Trophoblast cell (in vitro differentiated cells and primary cell): ENCODE measurements around the gene TBCB. TPM values are rescaled to one million over a fixed set of nuclear protein-coding genes. Genes with fewer than 3 reads are reported as not detected.
"Not testable (repeated sequence)": the region's sequence is repeated elsewhere in the genome, so short reads cannot be mapped to it uniquely, and the experiment has no call there.

Experiments used
- DNase-seq, 2 donors: peaks; one replicate each; pipeline ENCODE4 v3.0.0-alpha.2; 2016
- H2AFZ ChIP-seq: 2 replicates; pipeline ENCODE4 v1.6.1; 2013; ENCODE audit warnings: low read length, moderate library complexity, mild to moderate bottlenecking; ENCODE audit not compliant: insufficient read depth, poor library complexity
- H2AK5ac ChIP-seq: 2 replicates; pipeline ENCODE4 v1.6.1; 2013; ENCODE audit warnings: mild to moderate bottlenecking, low read length
- H2BK120ac ChIP-seq: 2 replicates; pipeline ENCODE4 v1.6.1; 2013; ENCODE audit warnings: low read length, mild to moderate bottlenecking, moderate library complexity; ENCODE audit not compliant: insufficient read depth, poor library complexity
- H2BK12ac ChIP-seq: 2 replicates; pipeline ENCODE4 v1.6.1; 2013; ENCODE audit warnings: mild to moderate bottlenecking, low read length, moderate library complexity
- H2BK5ac ChIP-seq: 2 replicates; pipeline ENCODE4 v1.6.1; 2013; ENCODE audit warnings: low read length, low read depth, moderate library complexity, mild to moderate bottlenecking; ENCODE audit not compliant: poor library complexity
- H3K14ac ChIP-seq: 2 replicates; pipeline ENCODE4 v1.6.1; 2013; ENCODE audit warnings: mild to moderate bottlenecking, low read length
- H3K18ac ChIP-seq: 2 replicates; pipeline ENCODE4 v1.6.1; 2013; ENCODE audit warnings: mild to moderate bottlenecking, low read length
- H3K23ac ChIP-seq: 2 replicates; pipeline ENCODE4 v1.6.1; 2013; ENCODE audit warnings: low read length
- H3K27ac ChIP-seq: 2 replicates; pipeline ENCODE4 v1.5.1; 2013; ENCODE audit warnings: low read depth, mild to moderate bottlenecking, inconsistent platforms, low read length, moderate library complexity
- H3K27me3 ChIP-seq: 2 replicates; pipeline ENCODE4 v1.6.1; 2013; ENCODE audit warnings: inconsistent platforms, mild to moderate bottlenecking, low read length, moderate library complexity; ENCODE audit not compliant: insufficient read depth
- H3K36me3 ChIP-seq, 2 experiments: 1 replicate in 1 of 2; 2 replicates in 1 of 2; pipeline ENCODE4 v1.6.1; 2013; ENCODE audit warnings: low read length in 2 of 2, mild to moderate bottlenecking in 2 of 2, moderate library complexity in 1 of 2; ENCODE audit not compliant: insufficient read depth in 2 of 2, control insufficient read depth in 1 of 2
- H3K4ac ChIP-seq: 2 replicates; pipeline ENCODE4 v1.6.1; 2013; ENCODE audit warnings: low read depth, mild to moderate bottlenecking, low read length, moderate library complexity
- H3K4me1 ChIP-seq, 2 experiments: 1 replicate in 1 of 2; 2 replicates in 1 of 2; pipeline ENCODE4 v1.6.1; 2013; ENCODE audit warnings: low read length in 2 of 2, mild to moderate bottlenecking in 2 of 2, moderate library complexity in 1 of 2; ENCODE audit not compliant: insufficient read depth in 2 of 2, control insufficient read depth in 1 of 2
- H3K4me2 ChIP-seq: 2 replicates; pipeline ENCODE4 v1.6.1; 2013; ENCODE audit warnings: inconsistent platforms, mild to moderate bottlenecking, low read length, moderate library complexity
- H3K4me3 ChIP-seq: 2 replicates; pipeline ENCODE4 v1.5.1; 2013; ENCODE audit warnings: mild to moderate bottlenecking, low read depth, low read length, inconsistent platforms
- H3K79me1 ChIP-seq: one replicate; pipeline ENCODE4 v1.6.1; 2013; ENCODE audit warnings: low read length
- H3K79me2 ChIP-seq: 2 replicates; pipeline ENCODE4 v1.6.1; 2013; ENCODE audit warnings: low read length, mild to moderate bottlenecking; ENCODE audit not compliant: control insufficient read depth, insufficient read depth, poor library complexity
- H3K9ac ChIP-seq: 2 replicates; pipeline ENCODE4 v1.6.1; 2013; ENCODE audit warnings: mild to moderate bottlenecking, low read length
- H3K9me3 ChIP-seq: 2 replicates; pipeline ENCODE4 v1.6.1; 2013; ENCODE audit warnings: low read depth, mild to moderate bottlenecking, control low read depth, inconsistent platforms, low read length; ENCODE audit not compliant: insufficient read depth
- H4K12ac ChIP-seq: 2 replicates; pipeline ENCODE4 v1.6.1; 2013; ENCODE audit warnings: low read depth, mild to moderate bottlenecking, low read length, moderate library complexity
- H4K8ac ChIP-seq: 2 replicates; pipeline ENCODE4 v1.6.1; 2013; ENCODE audit warnings: low read depth, mild to moderate bottlenecking, low read length, moderate library complexity
- H4K91ac ChIP-seq: one replicate; pipeline ENCODE4 v1.6.1; 2013; ENCODE audit warnings: low read depth, mild to moderate bottlenecking, low read length, moderate library complexity
- WGBS: extraction: QIAGEN DNeasy Blood & Tissue Kit; methylation state at CpG from one replicate; pipeline ENCODE4 v1.1.7; 2013; ENCODE audit warnings: missing lambda C conversion rate; ENCODE audit not compliant: insufficient read length, insufficient coverage; ENCODE audit errors: extremely low coverage; 5-methylcytosine and 5-hydroxymethylcytosine counted together
- polyA plus RNA-seq: library from polyadenylated mRNA; stranded (reverse); fragments of 200-250 nt; gene quantifications from 2 replicates; pipeline ENCODE4 v1.2.3, GENCODE V29; 2013

TBCB gene, protein sequence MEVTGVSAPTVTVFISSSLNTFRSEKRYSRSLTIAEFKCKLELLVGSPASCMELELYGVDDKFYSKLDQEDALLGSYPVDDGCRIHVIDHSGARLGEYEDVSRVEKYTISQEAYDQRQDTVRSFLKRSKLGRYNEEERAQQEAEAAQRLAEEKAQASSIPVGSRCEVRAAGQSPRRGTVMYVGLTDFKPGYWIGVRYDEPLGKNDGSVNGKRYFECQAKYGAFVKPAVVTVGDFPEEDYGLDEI
- 205 and 215 TPM in 2 replicates for polyA plus RNA-seq

DNA sequence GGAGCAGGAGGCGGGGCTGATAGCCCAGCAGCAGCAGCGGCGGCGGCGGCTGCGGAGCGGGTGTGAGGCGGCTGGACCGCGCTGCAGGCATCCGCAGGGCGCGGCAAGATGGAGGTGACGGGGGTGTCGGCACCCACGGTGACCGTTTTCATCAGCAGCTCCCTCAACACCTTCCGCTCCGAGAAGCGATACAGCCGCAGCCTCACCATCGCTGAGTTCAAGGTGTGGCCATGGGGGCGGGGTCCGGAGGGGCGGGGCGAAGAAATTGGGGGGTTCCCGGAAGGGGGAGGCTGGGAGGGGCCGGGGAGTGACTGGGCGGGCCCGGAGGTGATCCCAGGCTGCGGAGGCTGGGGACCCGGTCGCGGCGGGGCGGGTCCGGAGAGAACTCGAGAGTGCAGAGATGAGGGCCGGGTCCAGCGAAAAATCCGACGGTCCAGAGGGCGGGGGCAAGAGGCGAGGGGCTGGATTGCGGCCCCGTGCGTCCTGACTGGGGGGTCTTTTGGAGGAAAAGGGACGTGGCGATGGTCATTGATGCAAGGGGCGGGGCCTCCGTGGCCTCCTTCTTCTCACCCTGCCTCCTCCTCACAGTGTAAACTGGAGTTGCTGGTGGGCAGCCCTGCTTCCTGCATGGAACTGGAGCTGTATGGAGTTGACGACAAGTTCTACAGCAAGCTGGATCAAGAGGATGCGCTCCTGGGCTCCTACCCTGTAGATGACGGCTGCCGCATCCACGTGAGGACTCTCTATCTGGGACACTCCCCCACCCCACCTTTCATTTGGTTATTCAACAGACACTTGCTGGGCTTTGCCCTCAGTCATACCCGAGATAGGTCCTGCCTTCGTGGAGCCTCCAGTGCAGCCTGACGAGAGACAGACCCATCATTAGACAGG is at the start of gene TBCB:
TSS of gene TBCB (plus strand) at position 16 of the 891 bp plus-strand sequence. CDS start at position 109, 93 bp downstream.
- DNase-seq = no peak
- H3K23ac ChIP-seq = no peak within 1 kb of the TSS
- H3K4me1 ChIP-seq = peaks cover 14 to 16% of the 10 kb centered on the region in 2 experiments
- peak within 1 kb of the TSS; percentile 93 for H3K4me3 ChIP-seq
- peaks cover 13% of the 10 kb centered on the region for H3K79me1 ChIP-seq
- peak within 1 kb of the TSS; percentile 93 for H3K4me2 ChIP-seq
- H4K91ac ChIP-seq = peak within 1 kb of the TSS; percentile 70
- H3K36me3 ChIP-seq = peaks cover 33 to 44% of the 10 kb centered on the region in 2 experiments
- H4K12ac ChIP-seq = peak within 1 kb of the TSS; percentile 70
- no peaks in the 10 kb centered on the region for H3K9me3 ChIP-seq
- H3K27ac ChIP-seq = peak within 1 kb of the TSS; percentile 79
- H3K9ac ChIP-seq = peak within 1 kb of the TSS; percentile 76
- H2BK120ac ChIP-seq = peak within 1 kb of the TSS; percentile 40
- peak within 1 kb of the TSS; percentile 91 for H4K8ac ChIP-seq
- H2BK5ac ChIP-seq = no peak within 1 kb of the TSS
- H3K14ac ChIP-seq = peak within 1 kb of the TSS; percentile 70
- peak within 1 kb of the TSS; percentile 71 for H2AK5ac ChIP-seq
- H2BK12ac ChIP-seq = no peak within 1 kb of the TSS
- H3K27me3 ChIP-seq = no peaks in the 10 kb centered on the region
- H3K18ac ChIP-seq = peak within 1 kb of the TSS; percentile 67
- WGBS = no CpG with 5 or more reads among the region's 59 CpGs
- peak within 1 kb of the TSS; percentile 60 for H3K4ac ChIP-seq
- peaks cover 12% of the 10 kb centered on the region for H3K79me2 ChIP-seq
- H2AFZ ChIP-seq = peak within 1 kb of the TSS; percentile 90

DNA sequence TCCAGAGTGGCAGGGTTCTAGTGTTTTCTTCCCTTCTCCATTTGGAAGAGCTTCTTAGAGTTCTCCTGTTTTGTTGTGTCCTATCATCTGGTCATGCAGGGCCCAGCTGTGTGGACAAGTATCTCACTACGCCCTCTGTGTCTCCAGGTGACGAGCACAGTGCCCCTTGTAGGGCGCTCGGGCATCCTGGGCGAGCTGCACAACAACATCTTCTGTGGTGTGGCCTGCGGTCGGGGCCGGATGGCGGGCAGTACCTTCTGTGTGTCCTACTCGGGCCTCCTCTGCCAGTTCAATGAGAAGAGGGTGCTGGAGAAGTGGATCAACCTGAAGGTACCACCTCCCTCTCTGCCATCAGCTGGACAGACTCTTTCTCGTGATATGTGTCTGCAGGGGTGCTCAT is 47.6 kb upstream of the TBCB start:
- Histone ChIP-seq H3K27ac (no peak overlapping the region), H3K36me3 (peaks cover 38 to 41% of the 10 kb centered on the region in 2 experiments), H2BK120ac (no peak overlapping the region), H3K9me3 (peaks cover 3% of the 10 kb centered on the region), H3K27me3 (no peaks in the 10 kb centered on the region), H4K12ac (no peak overlapping the region), H3K9ac (no peak overlapping the region), H3K79me1 (no peaks in the 10 kb centered on the region), H3K4me3 (peak overlapping the region; percentile 9), H3K4me2 (no peak overlapping the region), H3K4me1 (no peaks in the 10 kb centered on the region), H3K14ac (no peak overlapping the region), H3K23ac (no peak overlapping the region), H4K91ac (no peak overlapping the region), H3K79me2 (no peaks in the 10 kb centered on the region), H2AK5ac (no peak overlapping the region), H2BK5ac (no peak overlapping the region), H2AFZ (no peak overlapping the region), H2BK12ac (no peak overlapping the region), H3K18ac (no peak overlapping the region), H3K4ac (no peak overlapping the region), H4K8ac (no peak overlapping the region)
- DNase-seq = no peak
- no CpG with 5 or more reads among the region's 11 CpGs for WGBS

DNA sequence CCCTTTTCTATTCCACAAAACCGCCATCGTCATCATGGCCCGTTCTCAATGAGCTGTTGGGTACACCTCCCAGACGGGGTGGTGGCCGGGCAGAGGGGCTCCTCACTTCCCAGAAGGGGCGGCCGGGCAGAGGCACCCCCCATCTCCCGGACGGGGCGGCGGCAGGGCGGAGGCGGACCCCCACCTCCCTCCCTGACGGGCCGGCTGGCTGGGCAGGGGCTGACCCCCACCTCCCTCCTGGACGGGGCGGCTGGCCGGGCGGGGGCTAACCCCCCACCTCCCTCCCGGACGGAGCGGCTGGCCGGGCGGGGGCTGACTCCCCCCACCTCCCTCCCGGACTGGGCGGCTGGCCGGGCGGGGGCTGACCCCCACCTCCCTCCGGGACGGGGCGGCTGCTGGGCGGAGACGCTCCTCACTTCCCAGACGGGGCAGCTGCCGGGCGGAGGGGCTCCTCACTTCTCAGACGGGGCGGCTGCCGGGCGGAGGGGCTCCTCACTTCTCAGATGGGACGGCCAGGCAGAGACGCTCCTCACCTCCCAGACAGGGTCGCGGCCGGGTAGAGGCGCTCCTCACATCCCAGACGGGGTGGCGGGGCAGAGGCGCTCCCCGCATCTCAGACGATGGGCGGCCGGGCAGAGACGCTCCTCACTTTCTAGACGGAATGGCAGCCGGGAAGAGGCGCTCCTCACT is 46.3 kb upstream of the TBCB start:
- not testable (repeated sequence) for H2AFZ ChIP-seq, H3K9ac ChIP-seq, H3K4me2 ChIP-seq, DNase-seq, H3K27ac ChIP-seq, H3K18ac ChIP-seq, H4K8ac ChIP-seq, H4K12ac ChIP-seq, H2BK5ac ChIP-seq, H4K91ac ChIP-seq, H2AK5ac ChIP-seq, H3K4me1 ChIP-seq, H3K4ac ChIP-seq, H3K23ac ChIP-seq, H3K4me3 ChIP-seq, H2BK12ac ChIP-seq, H3K79me1 ChIP-seq, H2BK120ac ChIP-seq, H3K27me3 ChIP-seq, H3K14ac ChIP-seq, H3K9me3 ChIP-seq, H3K79me2 ChIP-seq
- H3K36me3 ChIP-seq = peaks cover 42 to 49% of the 10 kb centered on the region in 2 experiments
- no CpG with 5 or more reads among the region's 57 CpGs for WGBS

DNA sequence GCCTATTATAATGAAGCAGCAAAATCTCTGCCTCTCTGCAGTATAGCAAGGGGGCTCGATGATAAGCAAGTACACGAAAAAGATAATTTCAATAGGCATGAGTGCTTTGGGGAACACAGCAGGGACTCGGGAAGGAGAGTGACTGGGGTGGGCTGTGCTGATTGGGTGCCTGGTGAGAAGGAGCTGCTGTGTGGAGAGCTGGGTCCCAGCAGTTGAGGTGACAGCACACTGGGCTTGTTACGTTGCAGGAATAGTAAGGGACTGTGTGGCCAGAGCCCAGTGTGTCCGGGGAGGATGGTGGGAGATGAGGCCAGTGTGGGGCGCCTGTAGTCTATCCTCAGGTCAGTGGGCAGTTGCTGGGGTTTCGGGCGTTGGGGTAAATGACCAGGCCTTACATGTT is 43.2 kb upstream of the TBCB start:
- no CpG with 5 or more reads among the region's 8 CpGs for WGBS
- H4K91ac ChIP-seq = no peak overlapping the region
- H3K36me3 ChIP-seq = peaks cover 34 to 38% of the 10 kb centered on the region in 2 experiments
- H3K9ac ChIP-seq = no peak overlapping the region
- no peak overlapping the region for H3K23ac ChIP-seq
- no peak for DNase-seq
- H3K79me2 ChIP-seq = no peaks in the 10 kb centered on the region
- no peaks in the 10 kb centered on the region for H3K79me1 ChIP-seq
- no peak overlapping the region for H4K8ac ChIP-seq
- H3K9me3 ChIP-seq = no peaks in the 10 kb centered on the region
- no peaks in the 10 kb centered on the region for H3K4me1 ChIP-seq
- no peak overlapping the region for H2AK5ac ChIP-seq
- H3K27ac ChIP-seq = no peak overlapping the region
- no peak overlapping the region for H3K4ac ChIP-seq
- H3K4me2 ChIP-seq = no peak overlapping the region
- no peak overlapping the region for H2BK5ac ChIP-seq
- no peaks in the 10 kb centered on the region for H3K27me3 ChIP-seq
- no peak overlapping the region for H3K18ac ChIP-seq
- no peak overlapping the region for H2BK120ac ChIP-seq
- no peak overlapping the region for H2BK12ac ChIP-seq
- H4K12ac ChIP-seq = no peak overlapping the region
- no peak overlapping the region for H3K14ac ChIP-seq
- H2AFZ ChIP-seq = no peak overlapping the region
- no peak overlapping the region for H3K4me3 ChIP-seq
